Urothelium cell line (cell line): ENCODE measurements around the gene IL19.
"Not testable (repeated sequence)": the region's sequence is repeated elsewhere in the genome, so short reads cannot be mapped to it uniquely, and the experiment has no call there.

Experiments
- DNase-seq: peaks from one replicate; pipeline ENCODE4 v3.0.0; 2011; ENCODE audit warnings: low spot score, mixed read lengths
- FAIRE-seq: peaks from 2 replicates; lab custom pipeline; 2011; peaks lifted over from hg19 to GRCh38; lab: Jason Lieb, UNC

Gene IL19

DNA sequence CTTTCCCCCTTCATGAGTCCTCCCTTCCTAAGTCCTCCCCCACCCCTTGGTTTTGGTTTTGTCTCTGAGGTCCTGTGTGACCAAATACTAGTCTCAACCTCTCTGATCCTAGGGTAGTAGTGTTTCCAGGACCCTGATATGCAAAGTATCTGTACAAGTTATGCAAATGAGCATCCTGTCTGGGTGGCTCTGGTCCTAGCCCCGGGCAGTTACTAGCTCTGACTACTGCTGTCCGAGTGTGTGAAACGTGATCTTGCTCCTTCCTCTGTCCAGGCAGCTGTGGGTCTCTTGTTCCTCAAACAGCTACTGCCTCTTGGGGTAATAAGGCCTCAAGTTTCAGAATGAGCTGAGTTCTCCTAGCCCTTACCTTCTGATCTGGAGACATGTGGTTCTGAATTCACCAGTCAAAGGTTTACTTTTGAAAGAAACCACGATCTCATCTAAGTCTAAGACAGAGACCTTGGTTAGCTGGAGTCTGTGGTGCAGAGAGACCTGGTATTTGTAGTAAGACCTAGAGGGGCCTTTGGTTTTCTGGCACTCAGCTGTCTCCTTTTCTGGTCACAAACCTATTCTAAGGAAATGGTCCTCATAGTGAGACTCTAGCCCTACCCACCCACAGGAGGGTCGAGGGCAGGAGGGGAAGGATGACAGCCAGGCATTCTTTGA is 31.0 kb upstream of the IL19 start:
- FAIRE-seq (no peak), DNase-seq (no peak)

DNA sequence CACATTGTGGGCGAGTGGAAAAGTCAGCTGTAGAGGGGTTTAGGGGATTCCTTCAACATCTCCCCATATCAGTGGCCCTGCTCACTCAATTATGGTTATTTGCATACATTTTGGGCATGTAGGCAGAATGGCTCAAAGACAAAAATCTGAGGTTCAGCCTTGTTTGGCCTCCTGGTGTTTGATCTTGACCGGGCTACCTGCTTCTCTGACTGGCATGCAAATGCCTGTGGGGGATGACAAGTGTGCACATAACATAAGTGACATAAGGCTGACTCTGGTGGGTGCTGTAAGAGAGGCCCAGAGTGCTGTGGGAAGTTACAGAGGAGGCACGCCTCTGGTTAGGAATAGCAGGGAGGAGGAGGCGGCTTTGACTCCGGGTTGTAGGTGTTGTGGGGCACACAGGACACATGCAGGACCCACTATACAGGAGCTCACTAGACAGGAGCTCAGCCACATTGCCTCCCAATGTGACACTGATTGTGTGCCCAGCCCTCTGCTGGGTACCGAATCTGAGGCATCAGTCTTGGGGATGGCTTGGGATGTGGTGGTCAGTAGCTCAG is 29.4 kb upstream of the IL19 start:
- DNase-seq (no peak), FAIRE-seq (no peak)

DNA sequence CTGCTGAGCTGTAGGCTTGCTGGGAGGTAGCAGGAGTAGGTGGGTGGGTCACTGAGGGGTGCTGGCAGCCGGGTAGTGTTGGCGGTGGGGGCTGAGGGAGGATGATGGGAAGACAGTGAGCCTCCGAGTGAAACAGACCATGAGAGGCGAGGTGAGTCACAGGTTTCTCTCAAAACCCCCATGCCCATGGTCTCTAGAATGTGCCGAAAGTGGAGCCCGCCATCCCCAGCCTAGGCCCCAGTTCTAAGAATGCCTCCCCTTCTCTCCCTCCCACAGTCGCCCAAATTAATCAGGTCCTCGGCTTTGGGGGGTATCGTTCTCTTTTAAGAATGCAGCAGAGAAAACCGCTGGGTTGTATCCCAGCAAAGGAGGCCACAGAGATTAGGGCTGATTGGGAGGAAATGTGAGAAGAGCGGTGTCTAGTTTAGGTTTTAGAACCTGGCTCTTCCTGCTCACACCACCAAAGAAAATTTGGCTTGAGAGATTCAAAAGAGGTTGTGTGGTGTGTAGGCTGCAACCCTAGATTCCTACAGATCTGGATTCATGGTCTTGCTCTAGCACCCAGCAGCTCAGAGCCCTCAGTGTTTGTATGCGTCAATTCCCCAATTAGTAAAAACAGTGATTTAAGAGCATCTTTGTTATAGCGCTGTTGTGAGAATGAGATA is 27.7 kb upstream of the IL19 start:
- DNase-seq (no peak), FAIRE-seq (no peak)

DNA sequence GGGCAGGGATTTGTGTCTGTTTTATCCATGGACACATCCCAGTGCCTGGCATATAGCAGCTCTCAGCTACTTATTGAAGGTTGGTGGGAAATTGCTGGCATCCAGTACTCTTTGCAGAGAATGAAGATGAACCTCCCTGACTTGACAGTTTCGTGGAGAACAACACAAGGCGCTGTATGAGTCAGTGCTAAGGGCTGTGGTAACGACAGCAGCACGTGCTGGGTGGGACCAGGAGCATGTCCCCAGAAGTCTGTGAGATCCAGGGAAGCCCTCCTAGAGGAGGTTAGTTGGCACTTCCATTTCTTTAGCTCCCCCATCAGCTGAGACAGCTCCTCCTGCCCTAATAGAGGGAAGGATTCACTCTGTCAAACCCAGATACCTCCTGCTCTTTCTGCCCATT is 25.9 kb upstream of the IL19 start:
- DNase-seq = no peak
- FAIRE-seq = no peak

DNA sequence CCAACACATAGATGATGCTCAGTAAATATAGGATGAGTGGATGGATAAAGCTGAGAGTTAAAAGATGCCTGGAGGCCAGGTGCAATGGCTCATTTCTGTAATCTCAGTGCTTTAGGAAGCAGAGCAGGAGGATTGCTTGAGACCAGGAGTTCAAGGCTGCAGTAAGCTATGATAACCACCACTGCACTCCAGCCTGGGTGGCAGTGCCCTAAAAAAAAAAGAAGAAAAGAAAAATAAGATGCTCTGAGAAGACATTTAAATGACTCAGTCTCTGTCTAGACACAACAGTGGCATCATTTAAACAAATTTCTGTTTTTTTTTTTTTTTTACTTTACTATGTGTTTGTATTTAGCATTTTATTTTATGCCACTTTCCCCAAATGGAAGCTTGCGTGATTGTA is 25.3 kb upstream of the IL19 start:
- no peak for FAIRE-seq
- no peak for DNase-seq

DNA sequence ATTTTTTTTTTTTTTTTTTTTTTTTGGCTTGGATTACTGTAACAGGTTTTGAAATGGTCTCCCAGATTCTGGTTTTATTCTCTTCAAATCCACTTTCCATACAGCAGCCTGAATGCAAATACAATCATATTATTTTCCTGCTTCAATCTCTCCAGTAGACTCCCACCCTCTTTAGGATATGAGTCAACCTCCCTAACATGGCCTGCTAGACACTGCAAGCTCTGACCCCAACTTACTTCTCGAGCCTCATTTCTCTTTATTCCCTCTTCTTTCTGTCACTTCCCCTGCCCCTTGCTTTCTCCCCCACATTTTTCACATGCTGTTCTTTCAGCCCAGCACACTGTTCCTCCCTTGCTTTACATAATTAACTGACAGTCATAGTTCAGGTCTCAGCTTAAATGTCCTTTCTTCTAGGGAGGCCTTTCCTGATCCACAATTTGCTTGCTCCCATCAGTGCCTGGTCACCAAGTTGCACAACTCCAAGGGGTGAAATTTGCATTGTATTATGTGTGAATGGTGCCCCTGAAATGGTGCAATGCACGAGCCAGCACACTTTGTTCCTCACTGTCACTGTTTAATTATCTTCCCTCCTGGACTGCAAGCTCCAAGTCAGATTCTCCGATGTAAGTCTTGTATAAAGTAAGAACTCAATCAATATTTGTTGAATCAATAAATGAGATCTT is 22.1 kb upstream of the IL19 start:
- no peak for FAIRE-seq

DNA sequence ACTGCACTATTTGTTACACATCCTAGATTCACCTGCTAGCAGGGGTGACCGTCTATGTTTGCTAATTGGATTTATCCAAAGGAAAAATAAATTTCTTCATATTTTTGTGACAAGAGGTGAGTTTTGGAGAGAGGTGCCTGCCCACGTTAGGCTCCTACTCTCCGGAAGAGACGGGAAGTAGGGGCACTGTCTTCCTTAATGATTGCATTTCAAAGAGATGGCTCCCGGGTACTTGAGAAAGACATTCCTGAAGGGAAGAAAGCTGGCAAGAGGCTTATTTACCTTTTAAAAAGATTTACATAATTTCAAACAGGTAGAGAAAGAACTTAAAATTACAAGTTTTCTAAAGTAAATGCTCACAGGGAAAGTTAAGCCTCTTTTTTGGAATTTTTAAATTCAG is 18.7 kb upstream of the IL19 start:
- DNase-seq (no peak), FAIRE-seq (no peak)

More for the DNA sequence above, 22.1 kb upstream of the IL19 start:
- DNase-seq = no peak

DNA sequence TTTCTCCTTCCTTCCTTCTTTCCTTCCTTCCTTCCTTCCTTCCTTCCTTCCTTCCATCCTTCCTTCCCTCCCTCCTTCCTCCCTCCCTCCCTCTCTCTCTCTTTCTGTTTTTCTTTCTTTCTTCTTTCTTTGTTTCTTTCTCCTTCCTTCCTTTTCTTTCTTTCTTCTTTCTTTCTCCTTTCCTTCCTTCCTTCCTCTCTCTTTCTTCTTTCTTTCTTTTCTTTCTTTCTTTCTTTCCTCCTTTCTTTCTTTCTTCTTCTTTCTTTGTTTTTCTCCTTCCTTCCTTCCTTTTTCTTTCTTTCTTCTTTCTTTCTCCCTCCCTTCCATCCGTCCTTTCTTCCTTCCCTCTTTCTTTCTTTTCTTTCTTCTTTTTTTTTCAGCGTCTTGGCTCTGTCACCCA is 18.1 kb upstream of the IL19 start:
- no peak for DNase-seq

DNA sequence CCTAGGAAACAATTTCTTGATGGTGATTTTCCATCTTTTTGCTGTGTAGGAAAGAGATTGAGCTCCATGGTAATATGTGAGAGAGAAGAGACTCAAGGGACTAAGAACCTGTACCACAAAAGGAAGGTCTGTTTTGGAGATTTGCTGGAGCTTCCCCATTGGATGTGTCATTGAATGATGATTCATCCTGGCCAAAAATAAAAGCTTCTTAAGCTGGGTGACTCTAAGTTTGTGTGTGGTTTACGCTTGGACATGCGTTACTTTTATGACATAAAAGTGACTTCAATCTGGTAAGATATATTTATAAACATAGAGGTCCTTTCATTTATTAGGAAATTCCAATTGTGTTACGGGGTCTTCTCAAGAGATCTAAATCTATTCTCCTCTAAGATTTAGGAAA is 17.4 kb upstream of the IL19 start:
- FAIRE-seq (no peak), DNase-seq (no peak)

More for the DNA sequence above, 18.1 kb upstream of the IL19 start:
- no peak for FAIRE-seq

DNA sequence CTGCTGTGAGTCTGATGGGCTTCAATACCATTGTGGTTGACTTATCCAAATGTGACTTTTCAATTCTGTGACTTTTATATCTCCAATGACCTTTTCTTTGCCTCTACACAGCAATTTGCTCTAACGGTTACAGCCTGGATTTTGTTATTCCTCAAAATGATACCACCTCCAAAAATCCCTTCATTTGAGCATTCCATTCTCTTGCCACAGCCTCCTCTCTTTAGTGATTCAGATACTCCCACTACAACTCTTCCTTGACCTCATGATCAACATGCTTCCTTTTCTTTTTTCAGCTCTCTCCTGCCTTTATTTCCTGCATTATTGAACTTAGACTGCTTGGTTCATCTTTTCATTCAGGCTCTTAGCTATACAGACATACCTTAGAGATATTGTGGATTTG is 16.6 kb upstream of the IL19 start:
- FAIRE-seq (no peak), DNase-seq (no peak)

DNA sequence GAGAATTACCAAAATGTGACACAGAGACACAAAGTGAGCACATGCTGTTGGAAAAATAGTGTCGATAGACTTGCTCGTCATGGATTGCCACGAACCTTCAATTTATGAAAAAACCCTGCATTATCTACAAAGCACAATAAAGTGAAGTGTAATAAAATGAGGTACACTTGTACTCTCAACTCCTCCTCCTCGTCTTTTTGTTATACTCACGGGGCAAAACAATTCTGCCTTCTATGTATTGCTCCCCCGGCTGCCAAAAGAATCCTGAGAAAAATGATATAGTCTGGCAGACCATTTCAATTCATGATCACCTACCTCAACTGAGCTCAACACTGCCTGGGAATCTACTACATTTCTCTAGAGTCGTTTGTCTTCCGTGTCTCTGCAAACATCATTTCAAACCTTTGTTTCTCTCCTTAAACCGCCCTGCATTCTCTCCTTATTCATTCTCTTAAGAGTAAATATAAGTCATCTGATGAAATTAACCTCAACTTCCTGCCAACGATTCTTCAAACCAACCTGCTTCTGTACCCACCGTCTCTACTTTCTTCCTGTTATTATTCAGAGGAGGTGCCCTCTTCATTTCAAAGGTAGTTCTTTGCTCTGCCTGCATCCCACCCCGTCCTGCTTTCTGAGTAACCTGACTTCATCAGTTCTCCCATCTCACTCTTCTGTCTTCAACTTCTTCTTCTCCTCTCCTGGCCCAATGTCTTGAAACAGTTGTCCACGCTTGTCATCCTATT is 12.9 kb upstream of the IL19 start:
- FAIRE-seq (no peak), DNase-seq (no peak)

DNA sequence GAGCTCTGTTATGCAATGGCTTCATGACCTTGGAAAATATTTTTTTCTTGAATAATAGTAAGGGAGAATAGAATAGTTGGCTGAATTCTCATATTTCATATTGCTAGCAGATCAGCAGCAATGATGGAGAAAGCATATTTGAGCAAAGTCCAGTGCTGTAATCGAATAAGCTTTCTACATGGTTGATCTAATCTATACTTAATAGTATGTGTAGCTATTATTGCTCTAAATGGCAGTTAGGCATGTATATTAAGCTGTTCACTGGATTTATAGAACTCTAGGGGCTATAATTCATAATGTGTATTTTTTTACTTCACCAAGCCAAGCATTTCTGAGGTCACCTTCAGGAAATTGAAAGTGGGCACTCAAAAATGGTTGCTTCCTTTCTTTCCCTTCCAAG is 10.0 kb upstream of the IL19 start:
- DNase-seq (no peak), FAIRE-seq (no peak)

DNA sequence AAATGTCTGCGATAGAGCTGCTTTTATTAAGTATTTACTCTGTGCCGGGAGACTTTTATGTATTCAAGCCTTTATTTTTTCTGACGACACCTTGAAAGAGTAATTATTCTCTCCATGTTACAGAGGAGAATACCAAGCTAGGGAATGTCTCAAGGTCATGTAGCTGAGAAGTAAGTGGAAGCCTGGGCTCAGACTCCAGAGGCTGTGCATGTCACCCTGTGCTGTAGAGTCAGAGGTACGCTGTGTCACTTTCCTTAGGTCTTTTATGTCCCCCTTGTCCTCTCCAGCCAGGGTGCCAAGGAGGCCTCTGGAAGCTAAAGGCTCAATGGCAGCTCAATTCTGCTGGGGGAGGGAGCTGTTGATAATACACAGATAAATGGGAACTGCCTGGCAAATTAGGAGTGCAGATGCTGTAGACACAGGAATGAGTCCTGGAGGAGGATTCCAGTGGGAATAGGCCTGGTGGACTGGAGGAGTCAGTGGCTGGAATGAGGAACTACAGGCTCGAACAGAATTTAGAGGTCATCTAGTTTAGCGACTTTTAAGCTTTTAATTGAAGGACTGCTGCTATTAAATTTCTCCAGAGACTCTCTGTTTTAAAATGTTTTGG is 9.3 kb upstream of the IL19 start:
- DNase-seq = no peak
- no peak for FAIRE-seq

DNA sequence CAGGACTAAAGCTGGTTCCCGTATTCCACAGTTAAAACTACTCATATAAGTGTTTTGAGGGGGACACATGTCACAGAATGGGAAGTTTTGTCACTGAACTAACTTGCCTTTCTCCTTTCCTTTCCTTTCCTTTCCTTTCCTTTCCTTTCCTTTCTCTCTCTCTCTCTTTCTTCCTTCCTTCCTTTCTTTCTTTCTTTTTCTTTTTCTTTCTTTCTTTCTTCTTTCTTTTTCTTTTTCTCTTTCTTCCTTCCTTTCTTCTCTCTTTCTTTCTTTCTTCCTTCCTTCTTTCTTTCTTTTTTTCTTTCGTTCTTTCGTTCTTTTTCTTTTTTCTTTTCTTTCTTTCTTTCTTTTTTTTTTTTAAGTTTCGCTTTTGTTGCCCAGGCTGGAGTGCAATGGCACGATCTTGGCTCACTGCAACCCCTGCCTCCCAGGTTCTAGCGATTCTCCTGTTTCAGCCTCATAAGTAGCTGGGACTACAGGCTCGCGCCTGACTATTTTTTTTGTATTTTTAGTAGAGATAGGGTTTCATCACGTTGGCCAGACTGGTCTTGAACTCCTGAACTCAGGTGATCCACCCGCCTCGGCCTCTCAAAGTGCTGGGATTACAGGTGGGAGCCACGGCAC is 7.7 kb upstream of the IL19 start:
- DNase-seq, FAIRE-seq: not testable (repeated sequence)

DNA sequence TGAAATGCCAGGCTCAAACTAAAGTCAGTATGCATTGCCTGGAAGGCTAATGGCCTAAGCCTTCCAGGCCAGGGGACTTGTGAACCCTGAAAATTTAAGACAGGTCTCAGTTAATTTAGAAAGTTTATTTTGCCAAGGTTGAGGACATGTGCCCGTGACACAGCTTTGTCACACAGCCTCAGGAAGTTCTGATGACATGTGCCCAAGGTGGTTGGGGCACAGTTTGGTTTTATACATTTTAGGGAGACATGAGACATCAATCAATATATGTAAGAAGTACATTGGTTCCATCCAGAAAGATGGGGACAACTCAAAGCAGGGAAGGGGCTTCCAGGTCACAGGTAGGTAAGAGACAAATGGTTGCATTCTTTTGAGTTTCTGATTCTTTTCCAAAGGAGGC is 4.8 kb upstream of the IL19 start:
- not testable (repeated sequence) for DNase-seq, FAIRE-seq

DNA sequence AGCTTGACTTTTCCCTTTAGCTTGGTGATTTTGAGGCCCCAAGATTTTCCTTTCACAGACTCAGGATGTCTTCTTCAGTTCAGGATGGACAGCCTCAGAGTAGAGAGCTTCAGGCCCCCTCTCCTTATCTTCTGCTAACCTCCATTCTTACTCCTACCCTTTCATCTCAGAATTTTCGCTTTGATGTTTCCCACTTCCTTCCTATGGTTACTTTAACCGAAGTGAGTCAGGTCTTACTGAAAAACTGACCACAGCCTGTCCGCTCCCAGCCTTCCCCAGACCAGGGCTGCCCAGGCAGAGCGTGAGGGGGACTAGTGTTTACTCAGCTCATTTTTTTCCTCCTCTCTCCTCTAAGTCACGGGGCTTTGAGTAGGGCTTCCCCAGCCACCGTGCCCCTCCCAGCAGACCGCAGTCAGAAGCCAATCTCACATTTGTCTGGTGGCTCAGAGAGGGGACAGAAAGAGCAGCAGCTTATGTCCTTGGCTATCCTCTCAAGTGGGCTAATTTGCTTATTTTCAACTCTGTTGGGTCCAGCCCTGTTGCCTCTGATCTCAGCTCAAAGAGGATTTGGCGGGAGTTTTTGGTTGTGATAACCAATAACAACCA is 4.2 kb upstream of the IL19 start:
- FAIRE-seq = no peak
- DNase-seq = peak; percentile 73

DNA sequence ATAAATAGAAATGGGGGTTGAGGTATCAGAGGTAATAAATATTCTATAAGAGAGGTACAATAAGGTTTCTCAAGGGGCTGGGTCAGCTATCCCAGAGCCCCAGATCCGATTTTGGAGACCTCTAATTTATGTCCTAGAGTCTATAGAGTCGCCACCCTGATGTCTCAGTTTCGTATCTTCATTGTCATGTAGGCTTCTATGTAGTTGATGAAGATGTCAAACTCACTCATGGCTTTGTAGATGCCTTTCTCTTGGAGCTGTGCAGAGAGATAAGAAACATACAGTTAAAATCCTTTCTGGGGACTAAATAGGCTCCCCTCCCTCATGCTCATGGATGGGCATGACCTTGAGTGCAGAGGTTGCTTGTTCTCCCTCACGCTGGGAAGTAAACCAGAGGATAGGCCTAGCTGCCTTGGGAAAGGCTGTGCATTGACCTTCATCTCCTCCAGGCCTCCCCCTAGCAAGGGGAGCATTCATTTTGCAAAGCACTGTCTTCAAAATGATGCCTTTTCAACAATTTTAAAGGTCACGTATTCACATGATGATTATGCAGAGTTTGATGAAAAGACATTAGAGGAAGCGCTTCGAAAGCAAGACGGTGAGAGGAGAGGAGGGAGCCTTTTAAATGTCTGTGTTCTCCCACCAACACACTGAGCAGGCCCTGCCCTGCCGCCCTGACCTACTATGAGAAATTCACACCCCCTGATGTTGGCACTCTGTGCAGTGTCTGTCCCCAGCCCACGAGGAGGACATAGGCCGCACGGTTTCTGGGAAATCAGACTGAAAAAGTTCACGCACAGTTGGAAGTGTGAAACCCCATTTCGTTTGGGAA is 1.9 kb upstream of the IL19 start:
- FAIRE-seq = no peak
- no peak for DNase-seq

DNA sequence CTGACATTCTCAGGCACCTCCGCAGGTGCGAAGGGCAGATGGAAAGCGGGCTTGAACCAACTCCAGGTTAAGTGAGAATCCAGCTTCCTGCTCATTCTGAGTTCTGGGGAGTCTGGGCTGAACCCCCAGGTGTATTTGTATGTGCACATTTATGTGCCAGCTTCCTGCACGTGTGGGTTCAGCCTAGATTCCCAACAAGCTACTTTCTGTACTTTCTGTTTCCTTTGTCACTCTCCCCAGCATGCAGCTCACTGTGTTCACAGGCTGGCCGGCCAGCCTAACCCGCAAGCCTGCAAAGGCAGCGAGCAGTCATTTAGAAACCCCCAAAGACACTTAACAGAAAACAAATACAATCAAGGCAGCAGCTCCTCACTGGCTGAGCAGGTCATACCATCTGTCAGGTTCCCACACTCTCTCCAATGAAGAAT is 1.3 kb upstream of the IL19 start:
- no peak for FAIRE-seq
- DNase-seq = no peak

DNA sequence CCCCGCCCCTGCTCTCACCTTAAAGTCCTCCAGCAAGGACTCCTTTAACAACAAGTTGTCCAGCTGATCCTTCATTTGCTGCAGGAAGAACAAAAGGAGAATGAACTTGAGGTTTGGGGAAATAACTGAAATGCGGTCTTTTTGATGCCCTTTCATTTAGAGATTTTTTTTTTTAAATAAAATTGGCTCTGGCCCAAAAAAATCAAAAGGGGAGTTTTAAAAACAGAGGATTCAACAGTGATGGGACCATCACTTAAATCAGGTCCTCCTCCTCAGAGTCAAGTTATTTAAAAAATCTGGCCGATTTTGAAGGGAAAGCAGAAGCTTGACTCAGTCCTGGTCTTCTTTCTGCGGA is 742 bp downstream of the IL19 start:
- FAIRE-seq (no peak), DNase-seq (no peak)
